HL-60/S4 (cell line): Measurements from ENCODE around the gene RGS16.

Experiments used
- in situ Hi-C: fragments of 300-500 bp; cut with MboI; formaldehyde crosslinking; loops from 2 replicates; pipeline ENCODE4 v1.14.3; 2022; ENCODE audit warnings: low sequenced_read_pairs

RGS16 gene

DNA sequence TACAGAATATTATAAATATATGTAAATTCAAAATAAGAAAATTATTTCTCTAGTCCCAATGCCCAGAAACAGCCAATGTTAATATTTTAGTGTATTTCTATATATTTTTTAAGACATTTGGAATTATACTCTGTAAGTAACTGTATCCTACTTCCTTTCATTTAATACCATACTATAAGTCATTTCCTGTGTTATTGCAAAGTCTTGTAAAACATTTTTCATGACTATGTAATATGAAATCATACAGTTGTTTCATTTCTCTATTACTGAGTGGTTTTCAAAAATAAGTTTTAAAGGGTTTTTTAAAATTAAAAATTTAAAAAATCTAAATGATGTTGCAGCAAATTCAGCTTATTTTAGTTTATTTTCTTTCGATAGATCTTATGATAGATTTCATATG lies 17.1 kb downstream of the RGS16 start:
- in situ Hi-C loops: no loop called here

DNA sequence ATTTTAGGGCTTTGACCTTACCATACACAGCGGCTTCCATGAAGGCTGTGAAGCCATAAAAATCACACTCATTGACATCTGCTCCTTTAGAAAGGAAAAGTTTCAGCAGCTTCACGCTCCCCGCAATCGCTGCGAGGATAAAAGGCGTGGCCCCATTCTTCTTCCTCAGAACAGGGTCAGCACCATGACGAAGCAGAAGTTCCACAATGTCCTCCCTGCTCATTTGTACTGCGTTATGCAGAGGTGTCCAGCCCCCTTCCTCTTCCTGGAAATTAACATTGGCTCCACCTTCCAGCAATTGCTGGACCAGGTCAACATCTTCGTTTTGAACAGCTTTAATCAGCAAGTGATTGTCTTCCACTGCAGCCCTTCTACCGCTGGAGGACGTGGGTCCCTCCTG lies 17.8 kb downstream of the RGS16 start:
- in situ Hi-C loops: no loop called here

DNA sequence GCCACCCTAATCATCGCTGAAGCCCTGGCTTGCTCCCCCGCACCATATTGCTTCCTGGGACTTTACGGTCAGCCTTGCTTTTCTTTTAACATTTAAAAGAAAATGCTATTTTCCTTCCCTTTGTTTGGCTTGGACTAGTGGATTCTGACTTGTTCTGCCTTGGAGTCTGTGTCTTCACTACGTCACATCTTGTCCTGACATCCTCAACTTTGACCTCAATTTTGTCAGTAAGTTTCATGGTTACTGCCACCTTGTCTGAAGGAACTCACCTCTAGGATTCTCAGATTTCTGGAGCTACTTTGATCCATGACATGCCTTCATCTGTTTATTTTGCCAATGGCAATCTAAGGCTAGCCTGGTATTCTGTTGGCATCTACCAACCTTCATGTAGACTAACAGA lies 19.4 kb downstream of the RGS16 start:
- in situ Hi-C loops: no loop called here

DNA sequence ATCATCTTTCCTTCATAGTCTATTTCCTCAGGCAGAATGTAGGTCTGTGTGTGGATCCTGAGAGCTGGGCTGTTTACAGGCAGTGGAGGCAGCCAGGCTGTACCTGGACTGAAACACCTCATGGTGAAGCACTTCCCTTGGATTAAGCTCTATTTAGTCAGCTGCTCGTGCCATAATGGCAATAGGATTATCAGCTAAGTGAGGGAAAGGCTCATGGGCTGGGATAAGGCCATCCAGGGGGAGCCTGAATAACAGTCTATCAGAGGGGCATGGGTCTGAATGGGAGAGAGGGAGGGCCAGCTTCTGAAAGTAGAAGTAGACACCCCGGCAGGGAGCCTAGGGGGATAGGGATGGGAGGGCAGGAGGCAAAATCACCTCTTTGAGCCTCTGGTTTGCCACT lies 23.5 kb downstream of the RGS16 start:
- in situ Hi-C loops: no loop called here

DNA sequence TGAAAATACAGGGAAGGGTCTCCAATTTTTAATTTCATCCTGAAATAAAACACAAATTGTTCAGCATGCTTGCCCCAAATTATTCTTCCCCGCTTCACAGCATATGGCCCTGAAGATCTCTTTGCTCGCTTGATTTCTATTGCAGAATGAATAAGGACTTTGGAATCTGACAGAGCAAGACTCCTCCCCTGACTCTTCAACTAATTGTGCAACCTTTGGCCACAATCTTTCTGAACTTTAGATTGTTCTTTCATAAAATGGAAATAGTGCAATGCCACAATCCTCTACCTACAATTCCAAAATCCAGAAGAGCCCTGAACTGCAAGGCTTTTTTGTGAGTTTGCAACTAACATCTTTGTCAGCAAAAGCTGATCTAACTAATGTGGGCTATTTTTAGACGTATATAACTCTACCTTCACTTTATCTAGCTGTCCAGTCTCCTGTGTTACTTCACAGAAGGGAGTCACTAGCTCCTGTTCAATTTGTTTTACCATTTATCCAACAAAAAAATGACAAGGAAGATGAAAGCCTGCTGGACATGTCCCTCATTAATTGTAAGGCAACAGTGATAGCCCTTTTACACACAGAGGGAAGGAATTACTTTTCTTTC lies 28.5 kb downstream of the RGS16 start:
- in situ Hi-C loops: no loop called here

DNA sequence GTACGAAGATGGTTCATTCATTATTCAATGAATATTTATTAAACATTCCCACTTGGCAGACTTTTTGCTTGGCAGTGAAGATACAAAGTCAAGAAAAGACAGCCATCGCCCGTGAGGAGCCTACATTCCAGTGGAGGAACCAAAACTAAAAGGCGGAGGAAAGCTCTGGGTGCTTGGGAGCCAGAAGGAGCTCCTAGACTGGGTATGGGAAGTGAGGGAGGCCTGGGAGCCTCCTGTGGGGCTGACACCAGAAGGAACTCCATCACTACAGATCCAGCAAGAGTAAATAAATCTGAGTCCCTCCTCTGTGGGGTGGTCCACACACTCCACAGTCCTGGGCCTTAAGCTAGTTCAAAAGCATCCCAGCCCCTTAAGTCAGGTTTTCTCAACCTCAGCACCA lies 30.0 kb downstream of the RGS16 start:
- in situ Hi-C loops: no loop called here

DNA sequence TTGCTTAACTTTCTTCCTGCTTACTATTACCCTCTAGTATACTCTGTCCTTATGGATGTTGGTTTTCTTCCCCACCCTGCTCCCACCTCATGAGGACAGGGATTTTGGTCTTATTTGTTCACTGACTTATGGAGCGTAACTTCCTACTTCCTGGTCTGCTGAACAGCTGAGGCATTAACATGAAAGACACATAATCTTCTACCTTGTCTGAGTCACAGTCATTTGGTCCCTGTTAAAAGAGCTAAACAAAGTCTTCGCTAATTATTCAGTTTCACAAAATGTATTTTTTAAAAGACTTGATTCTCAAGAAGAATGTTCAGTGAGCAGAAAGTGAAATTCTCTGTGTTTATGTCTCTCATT lies 33.6 kb downstream of the RGS16 start:
- in situ Hi-C loops: no loop called here

DNA sequence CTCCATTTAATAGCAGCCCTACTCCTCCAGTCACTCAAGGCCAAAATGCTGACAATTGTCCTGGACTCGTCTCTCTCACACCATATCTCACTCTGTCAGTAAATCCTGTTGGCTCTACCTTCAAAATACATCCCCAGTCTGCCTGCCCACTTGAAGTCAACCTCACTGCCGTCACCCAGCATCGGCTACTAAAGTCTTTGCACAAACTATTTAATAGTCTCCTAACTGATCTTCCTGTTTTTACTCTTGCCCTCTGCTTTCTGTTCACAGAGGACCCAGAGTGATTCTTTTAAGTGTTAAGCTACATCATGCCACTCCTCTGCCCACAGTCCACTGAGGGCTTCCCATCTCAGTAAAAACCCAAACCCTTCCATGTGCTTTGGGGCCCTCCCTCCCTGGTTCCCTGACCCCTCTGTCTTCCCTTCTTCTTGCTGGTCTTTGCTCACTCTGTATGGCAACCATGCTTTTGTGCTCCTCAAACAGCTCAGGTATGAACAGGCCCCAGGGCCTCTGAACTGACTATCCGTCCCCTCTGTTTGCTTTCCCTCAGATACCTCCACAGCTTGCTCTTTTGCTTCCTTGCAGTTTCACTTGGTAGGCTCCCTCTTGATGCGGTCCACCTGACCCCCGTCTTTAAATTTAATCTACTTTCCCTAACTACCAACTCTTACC lies 34.1 kb downstream of the RGS16 start:
- in situ Hi-C loops: no loop called here

DNA sequence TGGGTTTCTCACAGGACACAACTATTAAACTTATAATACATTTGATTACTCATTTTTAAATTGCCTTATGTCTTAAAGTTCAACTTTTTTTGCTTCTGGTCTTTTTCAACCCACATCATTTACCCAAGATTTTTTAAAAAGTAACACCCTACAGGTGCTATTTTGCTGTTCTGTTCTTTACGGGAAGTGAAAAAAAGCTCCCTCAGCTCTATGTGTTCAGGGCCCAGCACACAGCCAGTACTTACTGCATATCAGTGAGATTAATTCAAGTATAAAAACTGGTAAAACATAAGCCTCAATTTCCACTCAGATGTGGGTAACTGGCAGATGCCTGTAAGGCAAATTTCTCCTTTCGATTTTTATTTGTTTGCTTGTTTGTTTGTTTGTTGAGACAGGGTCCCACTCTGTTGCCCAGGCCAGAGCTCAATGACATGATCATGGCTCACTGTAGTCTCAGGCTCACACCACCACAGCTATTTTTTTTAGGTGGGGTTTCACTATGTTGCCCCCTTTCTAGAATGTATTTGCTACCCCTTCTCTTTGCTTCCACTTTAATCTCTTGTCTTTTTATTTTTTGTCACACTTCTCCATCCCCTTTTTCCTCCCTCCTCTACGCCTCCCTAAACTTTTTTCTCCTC lies 35.4 kb downstream of the RGS16 start:
- in situ Hi-C loops: no loop called here

DNA sequence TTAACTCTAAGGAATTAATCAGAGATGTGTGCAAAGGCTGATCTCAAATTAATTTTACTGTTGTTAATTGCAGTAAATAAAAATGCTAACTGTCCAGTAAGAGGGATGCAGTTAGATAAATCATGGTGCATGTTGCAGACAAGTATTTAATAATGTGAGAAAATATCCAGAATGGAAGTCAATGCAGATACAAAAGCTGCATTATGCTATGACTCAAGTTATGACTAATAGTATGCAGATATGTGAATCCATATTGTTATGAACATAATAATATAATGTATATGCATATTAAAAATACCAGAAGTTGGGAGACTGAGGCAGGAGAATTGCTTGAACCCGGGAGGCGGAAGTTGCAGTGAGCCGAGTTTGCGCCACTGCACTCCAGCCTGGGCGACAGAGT lies 36.6 kb downstream of the RGS16 start:
- in situ Hi-C loops: no loop called here

DNA sequence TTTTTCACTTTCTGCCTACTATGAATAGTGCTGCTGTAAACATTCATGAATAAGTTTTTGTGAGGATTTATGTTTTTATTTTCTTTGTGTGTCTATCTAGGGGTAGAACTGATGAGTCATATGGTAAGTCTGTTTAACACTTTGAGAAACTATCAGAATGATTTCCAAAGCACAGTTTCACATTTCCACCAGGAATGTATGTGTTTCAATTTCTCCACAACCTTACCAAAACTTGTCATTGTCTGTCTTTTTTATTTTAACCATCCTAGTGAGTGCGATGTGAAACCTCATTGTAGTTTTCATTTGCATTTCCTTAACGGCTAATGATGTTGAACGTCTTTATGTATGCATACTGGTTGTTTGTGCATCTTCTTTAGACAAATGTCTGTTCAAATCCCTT lies 38.7 kb downstream of the RGS16 start:
- in situ Hi-C loops: no loop called here

DNA sequence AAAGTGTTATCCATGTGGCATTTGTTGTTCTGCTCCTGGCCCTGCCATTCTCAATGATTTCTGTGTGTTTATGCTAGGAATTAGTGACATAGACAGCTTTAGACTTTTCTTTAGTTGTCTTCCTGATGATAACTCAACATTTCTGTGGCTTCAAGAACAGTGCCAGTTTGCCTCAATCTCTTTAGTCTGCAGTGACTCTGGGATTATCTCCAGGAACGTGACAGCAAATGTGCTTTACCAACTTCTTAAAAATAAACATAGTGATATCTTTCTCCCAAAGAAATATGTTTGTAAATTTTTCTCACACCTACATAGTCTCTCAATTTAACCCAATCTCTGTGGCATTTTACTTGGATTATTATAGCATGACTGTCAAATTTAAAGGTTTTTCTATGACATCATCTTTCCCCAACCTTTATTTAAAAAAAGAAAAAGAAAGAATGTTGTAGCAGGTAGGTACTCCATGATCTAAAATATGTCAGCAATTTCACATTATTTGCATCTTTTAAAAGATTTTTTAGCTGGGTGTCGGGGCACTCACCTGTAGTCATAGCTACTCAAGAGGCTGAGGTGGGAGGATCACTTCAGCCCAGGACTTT lies 39.7 kb downstream of the RGS16 start:
- in situ Hi-C loops: no loop called here

DNA sequence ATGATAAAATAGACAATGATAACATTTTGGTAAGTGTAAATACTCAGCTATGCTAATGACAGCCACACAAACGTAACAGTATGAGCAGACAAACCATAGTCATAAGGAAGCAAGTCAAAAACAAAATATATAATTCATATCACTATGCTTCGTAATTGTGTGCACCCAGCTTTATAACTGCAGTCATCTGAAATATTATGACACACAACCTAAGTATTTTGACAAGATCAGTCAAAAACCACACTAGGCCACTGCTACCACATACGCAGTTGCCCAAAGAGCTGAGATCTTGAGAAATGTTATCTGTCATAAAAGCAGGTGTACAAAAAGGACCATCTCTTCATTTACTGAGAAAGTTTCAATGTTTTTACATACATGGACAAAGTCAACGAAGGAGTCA lies 41.1 kb downstream of the RGS16 start:
- in situ Hi-C loops: no loop called here

DNA sequence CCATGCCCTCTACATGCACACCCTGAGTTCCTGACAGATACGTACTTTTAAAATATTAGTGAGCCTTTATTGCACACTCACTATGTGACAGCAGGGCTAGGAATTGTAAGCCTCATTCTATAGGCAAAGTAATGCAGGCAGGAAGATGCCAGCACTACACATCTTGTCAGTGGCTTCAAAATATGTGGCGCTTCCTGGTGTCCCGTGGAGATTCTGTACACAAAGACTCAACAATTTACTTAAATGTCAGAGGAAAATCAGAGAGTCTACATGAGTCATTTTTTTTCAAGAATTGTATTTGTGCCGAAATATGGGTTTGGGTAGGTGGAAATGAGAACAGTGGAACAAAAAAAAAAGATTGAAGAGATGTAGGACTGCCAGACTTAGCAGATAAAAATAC lies 42.7 kb downstream of the RGS16 start:
- in situ Hi-C loops: no loop called here

DNA sequence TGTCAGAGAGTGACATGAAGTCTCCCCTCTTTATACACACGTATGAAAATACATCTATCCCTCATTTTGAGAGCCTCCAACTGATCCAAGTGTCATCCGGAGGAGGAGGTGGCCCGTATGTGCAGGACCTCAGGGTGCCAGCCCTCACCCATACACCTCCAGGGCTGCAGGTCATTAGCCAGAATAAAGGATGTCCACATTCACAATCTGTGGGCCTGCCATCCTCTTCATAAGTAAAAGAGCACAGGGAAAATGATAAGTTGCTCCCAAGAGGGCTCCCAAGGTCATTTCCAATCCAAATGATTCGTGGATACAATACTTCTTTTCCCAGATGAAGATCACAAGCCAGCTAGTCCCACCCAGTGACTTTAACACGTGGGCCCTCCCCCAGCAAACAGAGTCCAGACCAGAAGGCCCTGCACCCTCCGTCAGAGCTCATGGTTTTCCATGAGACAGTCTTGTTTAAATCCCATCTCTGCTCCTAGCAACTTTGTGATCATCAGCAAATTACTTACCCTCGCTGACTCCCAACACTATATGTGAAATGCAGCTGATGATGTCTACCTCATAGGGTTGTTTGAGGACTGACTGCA lies 43.7 kb downstream of the RGS16 start:
- in situ Hi-C loops: no loop called here

DNA sequence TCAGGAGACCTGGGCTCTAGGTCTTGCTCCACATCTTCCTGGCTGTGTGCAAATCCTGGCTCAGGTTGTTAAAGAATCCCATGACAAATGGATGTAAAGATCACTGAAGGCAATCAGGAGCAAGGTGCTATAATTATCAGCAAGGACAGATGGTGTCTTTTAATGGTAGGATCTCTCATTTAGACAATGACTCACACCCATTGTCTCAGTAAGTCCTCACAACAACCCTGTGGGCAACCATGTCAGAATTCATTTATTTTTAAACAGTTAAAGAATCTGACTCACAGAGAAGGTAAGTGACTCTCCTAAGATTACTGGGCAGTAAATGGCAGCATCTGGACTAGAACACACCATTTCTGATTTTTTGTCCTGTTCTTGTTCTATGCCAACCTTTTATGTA lies 47.9 kb downstream of the RGS16 start:
- in situ Hi-C loops: no loop called here

DNA sequence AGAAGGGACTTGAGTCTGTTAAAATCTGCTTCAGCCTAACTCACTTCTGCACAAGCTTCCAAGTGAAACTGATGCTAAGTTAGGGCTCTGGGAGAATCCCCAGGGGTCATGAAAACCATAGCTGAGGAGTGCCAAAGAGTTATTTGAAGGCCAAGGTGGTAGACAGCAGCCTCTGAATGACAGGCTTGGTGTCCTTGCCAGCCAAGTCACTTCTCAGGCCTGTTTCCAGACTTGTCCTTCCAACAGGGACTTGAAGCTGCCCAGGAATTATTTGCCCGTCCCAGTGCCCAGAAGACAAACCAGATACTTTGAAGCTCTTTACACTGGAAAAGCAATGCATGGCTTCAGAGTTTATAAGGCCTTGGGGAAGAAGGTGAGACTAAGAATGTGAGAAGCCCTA lies 48.7 kb downstream of the RGS16 start:
- in situ Hi-C loops: no loop called here

DNA sequence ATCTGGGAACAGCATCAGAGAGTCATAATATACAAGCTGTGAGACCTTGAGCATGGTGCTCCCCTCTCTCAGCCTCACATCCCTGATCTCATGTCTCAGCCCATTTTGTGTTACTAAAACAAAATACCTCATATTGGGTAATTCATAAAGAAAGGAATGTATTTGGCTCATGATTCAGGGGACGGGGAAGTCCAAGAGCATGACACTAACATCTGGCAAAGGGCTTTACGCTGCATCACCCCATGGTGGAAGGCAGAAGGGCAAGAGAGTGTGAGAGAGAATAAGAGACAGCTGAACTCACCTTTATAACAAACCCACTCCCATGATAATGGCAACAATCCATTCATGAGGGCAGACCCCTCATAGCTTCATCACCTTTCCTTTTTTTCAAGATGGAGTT lies 51.7 kb downstream of the RGS16 start:
- in situ Hi-C loops: no loop called here

DNA sequence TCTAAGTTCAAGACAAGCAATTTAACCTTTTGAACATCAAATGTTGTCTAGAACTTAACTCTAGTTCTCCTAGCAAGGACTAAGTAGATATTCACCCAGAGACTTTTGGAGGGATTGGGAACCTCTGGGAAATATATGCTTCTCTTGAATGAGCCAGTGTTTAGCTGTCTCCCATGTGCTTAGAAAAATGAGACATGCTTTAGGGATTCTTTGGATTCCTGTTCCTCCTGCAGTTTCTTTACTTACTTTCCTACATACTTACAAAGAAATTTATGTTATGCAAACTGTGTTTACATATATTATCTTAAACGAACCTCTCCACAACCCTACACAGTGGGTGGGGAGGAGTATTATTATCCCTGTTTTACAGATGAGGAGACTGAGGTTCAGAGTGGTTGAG lies 54.4 kb downstream of the RGS16 start:
- in situ Hi-C loops: no loop called here

DNA sequence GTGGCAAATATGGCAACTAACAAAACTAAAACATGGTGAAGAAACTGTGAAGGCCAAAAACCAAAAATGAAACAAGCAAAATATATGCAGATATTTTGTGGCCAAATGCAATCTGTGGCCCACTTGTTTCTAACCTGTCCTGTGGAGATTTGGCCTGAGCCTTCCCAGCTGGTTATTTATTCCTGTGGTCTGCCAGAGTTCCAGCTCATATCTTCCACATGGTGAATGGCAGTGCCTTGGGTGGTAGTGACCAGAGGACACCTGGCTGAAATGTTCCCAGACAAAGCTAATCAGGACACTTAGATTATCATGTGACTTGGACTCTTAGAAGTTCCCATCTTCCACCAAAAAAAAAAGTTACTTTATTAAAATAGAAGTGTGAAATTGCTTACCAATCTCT lies 54.8 kb downstream of the RGS16 start:
- in situ Hi-C loops: no loop called here
